K562 (cell line): ENCODE results near the gene NIPBL. TPM values are rescaled to one million over a fixed set of nuclear protein-coding genes. Genes with fewer than 3 reads are reported as not detected.
A peak's percentile ranks its signal among the peaks of the same experiment; 100 is the strongest.

Experiments used
- BHLHE40 ChIP-seq: IDR thresholded peaks from 2 replicates; pipeline ENCODE4 v1.6.1; 2011; ENCODE audit warnings: low read length, improper control_type of control experiment
- BRD9 ChIP-seq: fragments of 450-650 bp; IDR thresholded peaks from 2 replicates; pipeline ENCODE4 v1.6.1; 2018; ENCODE audit warnings: low read depth; ENCODE audit not compliant: partially characterized antibody
- HOXB6 ChIP-seq: fragments of 250-450 bp; sonication (Bioruptor Pico); IDR thresholded peaks from 2 replicates; pipeline ENCODE4 v1.5.1; 2022; ENCODE audit warnings: mild to moderate bottlenecking, borderline replicate concordance
- JUND ChIP-seq, 2 experiments: IDR thresholded peaks; 2 replicates in 1 of 2; 3 replicates in 1 of 2; pipeline ENCODE4 v1.6.1; 2011; ENCODE audit warnings: borderline replicate concordance in 2 of 2, low read depth in 2 of 2, low read length in 2 of 2, improper control_type of control experiment in 1 of 2, missing biosample characterization in 1 of 2, missing genetic modification characterization in 1 of 2, missing genetic modification reagents in 1 of 2
- MAZ ChIP-seq, 2 experiments: fragments of 450-650 bp in 1 of 2; sonication (generic) in 1 of 2; formaldehyde crosslinking; IDR thresholded peaks in 1 of 2; conservative IDR thresholded peaks in 1 of 2; 2 replicates each; pipeline versions ENCODE4 v1.4.0 to v1.5.0; 2020; ENCODE audit warnings: mild to moderate bottlenecking in 1 of 2, missing genetic modification reagents in 1 of 2
- SMAD1 ChIP-seq: fragments of 150-350 bp; IDR thresholded peaks from 2 replicates; pipeline ENCODE4 v1.6.1; 2014; ENCODE audit warnings: low read length, low read depth; ENCODE audit not compliant: partially characterized antibody
- TFAM ChIP-seq: fragments of 250-450 bp; sonication (Bioruptor Pico); conservative IDR thresholded peaks from 2 replicates; pipeline ENCODE4 v1.5.0; 2021; ENCODE audit warnings: mild to moderate bottlenecking, moderate library complexity
- ZNF24 ChIP-seq: fragments of 450-650 bp; IDR thresholded peaks from 2 replicates; pipeline ENCODE4 v1.6.1; 2016
- ZNF76 ChIP-seq: fragments of 250-450 bp; sonication (Bioruptor Pico); IDR thresholded peaks from 2 replicates; pipeline ENCODE4 v1.4.0; 2020; ENCODE audit warnings: mild to moderate bottlenecking, moderate library complexity, borderline replicate concordance
- polyA plus RNA-seq, 8 experiments: library from polyadenylated mRNA; depleted of rRNA in 4 of 8; stranded (reverse) in 5 of 8; unstranded in 3 of 8; fragments of >200 nt; fragmentation: Nextera tagmentation in 2 of 8; fragmentation: Illumina TruSeq in 1 of 8; extraction: Ambion mirVana in 2 of 8; extraction: Trizol in 1 of 8; gene quantifications; 2 replicates each; pipeline versions ENCODE4 v1.2.1 to v1.2.3, GENCODE V29; 2011 to 2014; ENCODE audit warnings: inconsistent platforms in 1 of 8, missing spikeins in 1 of 8
- total RNA-seq, 7 experiments: library from RNA; depleted of rRNA in 6 of 7; stranded (reverse); fragments of >200 nt in 6 of 7; fragmentation: Illumina TruSeq in 2 of 7; extraction: Trizol in 2 of 7; gene quantifications; 2 replicates each; pipeline versions ENCODE4 v1.2.1 to v1.2.3, GENCODE V29; 2011 to 2021; ENCODE audit warnings: low replicate concordance in 1 of 7
- TF ChIP-seq, protein P1 (sequence below), 2 experiments: IDR thresholded peaks in 1 of 2; conservative IDR thresholded peaks in 1 of 2; 2 replicates each; pipeline ENCODE4 v1.6.1; 2016; ENCODE audit warnings: low read depth in 2 of 2, mild to moderate bottlenecking in 1 of 2, missing compliant biosample characterization in 1 of 2, missing genetic modification characterization in 1 of 2, moderate library complexity in 1 of 2
- TF ChIP-seq, protein P2 (sequence below): fragments of 450-650 bp; IDR thresholded peaks from 2 replicates; pipeline ENCODE4 v1.6.1; 2017; ENCODE audit warnings: antibody characterized with exemption
- TF ChIP-seq, protein P3 (sequence below): sonication (generic); formaldehyde crosslinking; IDR thresholded peaks from 2 replicates; pipeline ENCODE4 v1.8.1; 2023; ENCODE audit warnings: mild to moderate bottlenecking, missing genetic modification reagents, moderate library complexity
- TF ChIP-seq, protein P4 (sequence below): fragments of 450-650 bp; IDR thresholded peaks from 2 replicates; pipeline ENCODE4 v1.6.1; 2018; ENCODE audit warnings: mild to moderate bottlenecking, low read depth; ENCODE audit not compliant: partially characterized antibody
- TF ChIP-seq, protein P5 (sequence below), 2 experiments: fragments of 450-650 bp in 1 of 2; sonication (generic) in 1 of 2; formaldehyde crosslinking in 1 of 2; IDR thresholded peaks in 1 of 2; conservative IDR thresholded peaks in 1 of 2; 2 replicates each; pipeline versions ENCODE4 v1.6.1 to v1.8.1; 2016 to 2023; ENCODE audit warnings: mild to moderate bottlenecking in 2 of 2, moderate library complexity in 2 of 2, inconsistent platforms in 1 of 2, missing genetic modification reagents in 1 of 2

NIPBL gene
- total and polyA plus RNA-seq, 9 of the 15 experiments (the other 6 are each of a cell fraction or from before 2014, with no cell fraction given): 12.9 to 56.7 (median 38.9) TPM

DNA sequence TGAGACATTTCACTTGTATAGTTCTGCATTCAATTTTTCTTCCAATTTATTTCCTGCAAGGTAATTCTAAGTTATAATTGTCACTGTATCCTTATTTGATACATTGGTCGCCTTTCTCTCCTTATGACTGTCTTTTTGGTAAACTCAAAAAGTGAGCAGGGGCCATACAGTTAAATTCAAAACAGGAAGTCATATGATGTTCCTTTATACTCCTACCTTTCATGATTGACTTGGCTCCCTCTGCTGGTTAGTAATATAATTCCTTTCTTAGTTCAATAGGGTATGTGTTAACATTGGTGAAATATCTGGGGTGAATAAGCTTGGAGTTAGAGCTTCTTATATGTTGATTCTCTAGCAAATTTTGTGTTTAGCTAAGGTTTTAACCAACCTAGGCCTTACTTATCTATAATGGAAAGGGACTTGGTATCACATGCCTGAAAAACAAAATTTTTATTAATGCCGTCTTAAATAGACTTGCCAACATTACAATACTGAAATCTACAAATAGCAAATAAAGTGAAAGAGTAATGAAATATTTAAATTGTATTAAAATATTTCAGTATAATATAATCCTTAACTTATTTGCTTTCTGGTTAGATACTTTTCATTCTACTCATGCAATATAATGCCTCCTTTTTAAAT, 6.0 kb upstream of the NIPBL start (continued):
- TF ChIP-seq, protein P1, sequence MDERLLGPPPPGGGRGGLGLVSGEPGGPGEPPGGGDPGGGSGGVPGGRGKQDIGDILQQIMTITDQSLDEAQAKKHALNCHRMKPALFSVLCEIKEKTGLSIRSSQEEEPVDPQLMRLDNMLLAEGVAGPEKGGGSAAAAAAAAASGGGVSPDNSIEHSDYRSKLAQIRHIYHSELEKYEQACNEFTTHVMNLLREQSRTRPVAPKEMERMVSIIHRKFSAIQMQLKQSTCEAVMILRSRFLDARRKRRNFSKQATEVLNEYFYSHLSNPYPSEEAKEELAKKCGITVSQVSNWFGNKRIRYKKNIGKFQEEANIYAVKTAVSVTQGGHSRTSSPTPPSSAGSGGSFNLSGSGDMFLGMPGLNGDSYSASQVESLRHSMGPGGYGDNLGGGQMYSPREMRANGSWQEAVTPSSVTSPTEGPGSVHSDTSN (CRISPR knock-in tag; IDR thresholded peaks at IDR 0.05; ENCODE audit: low read depth): no peak
- TF ChIP-seq, protein P1 (tag; conservative IDR thresholded peaks at IDR 0.05; ENCODE audit: low read depth): 0 out of 2 replicates have a peak, but pooled peaks have one; percentile 9
- TF ChIP-seq BHLHE40: no peak
- 0 out of 2 replicates have a peak, but pooled peaks have one; percentile 21 for TF ChIP-seq JUND (IDR thresholded peaks at IDR 0.05; ENCODE audit: borderline replicate concordance, low read depth, low read length)
- TF ChIP-seq JUND (tag; IDR thresholded peaks at IDR 0.05; ENCODE audit: borderline replicate concordance, low read depth, low read length): 0 out of 3 replicates have a peak, but pooled peaks have one; percentile 38
- TF ChIP-seq BRD9: no peak
- TF ChIP-seq, protein P2, sequence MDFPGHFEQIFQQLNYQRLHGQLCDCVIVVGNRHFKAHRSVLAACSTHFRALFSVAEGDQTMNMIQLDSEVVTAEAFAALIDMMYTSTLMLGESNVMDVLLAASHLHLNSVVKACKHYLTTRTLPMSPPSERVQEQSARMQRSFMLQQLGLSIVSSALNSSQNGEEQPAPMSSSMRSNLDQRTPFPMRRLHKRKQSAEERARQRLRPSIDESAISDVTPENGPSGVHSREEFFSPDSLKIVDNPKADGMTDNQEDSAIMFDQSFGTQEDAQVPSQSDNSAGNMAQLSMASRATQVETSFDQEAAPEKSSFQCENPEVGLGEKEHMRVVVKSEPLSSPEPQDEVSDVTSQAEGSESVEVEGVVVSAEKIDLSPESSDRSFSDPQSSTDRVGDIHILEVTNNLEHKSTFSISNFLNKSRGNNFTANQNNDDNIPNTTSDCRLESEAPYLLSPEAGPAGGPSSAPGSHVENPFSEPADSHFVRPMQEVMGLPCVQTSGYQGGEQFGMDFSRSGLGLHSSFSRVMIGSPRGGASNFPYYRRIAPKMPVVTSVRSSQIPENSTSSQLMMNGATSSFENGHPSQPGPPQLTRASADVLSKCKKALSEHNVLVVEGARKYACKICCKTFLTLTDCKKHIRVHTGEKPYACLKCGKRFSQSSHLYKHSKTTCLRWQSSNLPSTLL: no peak
- TF ChIP-seq MAZ (CRISPR knock-in tag; conservative IDR thresholded peaks at IDR 0.05 in 1 of 2, IDR thresholded peaks at IDR 0.05 in 1 of 2): no peak
- no peak for TF ChIP-seq TFAM (CRISPR knock-in tag)
- TF ChIP-seq ZNF76 (CRISPR knock-in tag): no peak
- TF ChIP-seq HOXB6 (CRISPR knock-in tag): no peak
- no peak for TF ChIP-seq ZNF24
- TF ChIP-seq SMAD1: no peak
- TF ChIP-seq, protein P3, sequence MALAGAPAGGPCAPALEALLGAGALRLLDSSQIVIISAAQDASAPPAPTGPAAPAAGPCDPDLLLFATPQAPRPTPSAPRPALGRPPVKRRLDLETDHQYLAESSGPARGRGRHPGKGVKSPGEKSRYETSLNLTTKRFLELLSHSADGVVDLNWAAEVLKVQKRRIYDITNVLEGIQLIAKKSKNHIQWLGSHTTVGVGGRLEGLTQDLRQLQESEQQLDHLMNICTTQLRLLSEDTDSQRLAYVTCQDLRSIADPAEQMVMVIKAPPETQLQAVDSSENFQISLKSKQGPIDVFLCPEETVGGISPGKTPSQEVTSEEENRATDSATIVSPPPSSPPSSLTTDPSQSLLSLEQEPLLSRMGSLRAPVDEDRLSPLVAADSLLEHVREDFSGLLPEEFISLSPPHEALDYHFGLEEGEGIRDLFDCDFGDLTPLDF (CRISPR knock-in tag): no peak
- TF ChIP-seq, protein P4, sequence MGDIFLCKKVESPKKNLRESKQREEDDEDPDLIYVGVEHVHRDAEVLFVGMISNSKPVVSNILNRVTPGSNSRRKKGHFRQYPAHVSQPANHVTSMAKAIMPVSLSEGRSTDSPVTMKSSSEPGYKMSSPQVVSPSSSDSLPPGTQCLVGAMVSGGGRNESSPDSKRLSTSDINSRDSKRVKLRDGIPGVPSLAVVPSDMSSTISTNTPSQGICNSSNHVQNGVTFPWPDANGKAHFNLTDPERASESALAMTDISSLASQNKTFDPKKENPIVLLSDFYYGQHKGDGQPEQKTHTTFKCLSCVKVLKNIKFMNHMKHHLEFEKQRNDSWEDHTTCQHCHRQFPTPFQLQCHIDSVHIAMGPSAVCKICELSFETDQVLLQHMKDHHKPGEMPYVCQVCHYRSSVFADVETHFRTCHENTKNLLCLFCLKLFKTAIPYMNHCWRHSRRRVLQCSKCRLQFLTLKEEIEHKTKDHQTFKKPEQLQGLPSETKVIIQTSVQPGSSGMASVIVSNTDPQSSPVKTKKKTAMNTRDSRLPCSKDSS: no peak
- TF ChIP-seq, protein P5, sequence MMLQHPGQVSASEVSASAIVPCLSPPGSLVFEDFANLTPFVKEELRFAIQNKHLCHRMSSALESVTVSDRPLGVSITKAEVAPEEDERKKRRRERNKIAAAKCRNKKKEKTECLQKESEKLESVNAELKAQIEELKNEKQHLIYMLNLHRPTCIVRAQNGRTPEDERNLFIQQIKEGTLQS (IDR thresholded peaks at IDR 0.05): no peak
- TF ChIP-seq, protein P5 (CRISPR knock-in tag; conservative IDR thresholded peaks at IDR 0.05): no peak
